Epidermal melanocyte (primary cell): ENCODE results near the gene CEP104.
A peak's percentile ranks its signal among the peaks of the same experiment; 100 is the strongest.

ENCODE experiments used
- DNase-seq: peaks from one replicate; pipeline ENCODE4 v3.0.0; 2011; ENCODE audit warnings: low spot score; ENCODE audit not compliant: insufficient read length

CEP104 gene

DNA sequence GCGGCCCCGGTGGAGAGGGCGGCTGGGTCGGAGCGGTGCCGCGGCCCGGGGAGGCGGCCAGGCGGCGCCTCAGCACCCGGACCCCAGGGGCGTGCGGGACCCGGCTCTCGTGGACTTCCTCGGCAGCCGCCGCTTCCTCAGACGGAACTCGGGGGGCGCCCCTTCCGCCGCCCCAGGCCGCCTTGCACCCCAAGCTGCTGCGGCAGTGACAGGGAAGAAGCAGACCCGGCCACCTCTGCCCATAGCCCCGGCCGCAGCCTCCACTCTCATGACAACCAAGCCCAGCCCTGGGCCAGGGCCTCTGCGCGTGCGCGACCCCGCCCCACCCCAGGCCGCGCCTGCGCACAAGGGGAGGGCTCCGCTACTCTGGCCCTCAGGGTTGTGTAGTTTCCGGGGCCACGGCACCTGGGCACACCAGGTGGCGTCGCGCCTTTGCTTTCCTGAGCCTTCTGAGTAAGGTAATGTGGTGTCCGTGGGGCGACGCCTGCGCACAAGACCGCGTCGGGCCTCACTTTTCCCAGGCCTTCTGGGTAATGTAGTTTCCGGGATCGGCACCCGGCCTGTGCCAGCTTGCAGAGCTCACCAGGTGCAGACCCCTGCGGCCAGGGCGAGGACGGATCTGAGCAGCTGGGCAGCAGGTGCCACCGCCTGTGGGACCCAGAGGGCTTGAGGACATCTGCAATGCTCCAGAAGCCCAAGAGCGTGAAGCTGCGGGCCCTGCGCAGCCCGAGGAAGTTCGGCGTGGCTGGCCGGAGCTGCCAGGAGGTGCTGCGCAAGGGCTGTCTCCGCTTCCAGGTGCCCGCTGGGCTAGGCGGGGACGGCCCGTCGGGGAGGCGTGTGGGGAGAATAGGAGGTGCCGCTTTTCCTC, at the start of gene CEP104, which contains the start of gene DFFB:
TSS of gene CEP104 (minus strand) at position 289 of the 868 bp plus-strand sequence. CDS start 4,804 bp downstream, outside the sequence.
TSS of gene DFFB (plus strand) at position 554 of the 868 bp plus-strand sequence. CDS start at position 682, 128 bp downstream.
- DNase-seq = peak; percentile 96

DNA sequence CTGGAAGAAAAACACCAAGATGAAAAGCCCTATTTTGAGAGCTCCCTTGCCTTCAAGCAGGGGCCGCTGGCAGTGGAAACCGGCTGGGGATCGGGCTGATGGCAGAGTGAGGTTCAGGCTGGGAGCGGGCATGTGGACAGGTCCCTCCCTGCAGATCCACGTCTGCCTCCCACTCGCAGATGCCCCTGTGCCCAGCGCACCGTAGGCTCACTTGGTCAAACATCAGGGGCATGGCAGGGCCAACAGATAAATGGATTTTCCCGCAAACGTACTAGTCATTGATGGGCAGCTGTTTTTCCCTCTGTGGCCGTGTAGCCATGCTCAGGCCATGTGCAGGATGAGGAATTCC, 49.6 kb upstream of the CEP104 start:
- no peak for DNase-seq

DNA sequence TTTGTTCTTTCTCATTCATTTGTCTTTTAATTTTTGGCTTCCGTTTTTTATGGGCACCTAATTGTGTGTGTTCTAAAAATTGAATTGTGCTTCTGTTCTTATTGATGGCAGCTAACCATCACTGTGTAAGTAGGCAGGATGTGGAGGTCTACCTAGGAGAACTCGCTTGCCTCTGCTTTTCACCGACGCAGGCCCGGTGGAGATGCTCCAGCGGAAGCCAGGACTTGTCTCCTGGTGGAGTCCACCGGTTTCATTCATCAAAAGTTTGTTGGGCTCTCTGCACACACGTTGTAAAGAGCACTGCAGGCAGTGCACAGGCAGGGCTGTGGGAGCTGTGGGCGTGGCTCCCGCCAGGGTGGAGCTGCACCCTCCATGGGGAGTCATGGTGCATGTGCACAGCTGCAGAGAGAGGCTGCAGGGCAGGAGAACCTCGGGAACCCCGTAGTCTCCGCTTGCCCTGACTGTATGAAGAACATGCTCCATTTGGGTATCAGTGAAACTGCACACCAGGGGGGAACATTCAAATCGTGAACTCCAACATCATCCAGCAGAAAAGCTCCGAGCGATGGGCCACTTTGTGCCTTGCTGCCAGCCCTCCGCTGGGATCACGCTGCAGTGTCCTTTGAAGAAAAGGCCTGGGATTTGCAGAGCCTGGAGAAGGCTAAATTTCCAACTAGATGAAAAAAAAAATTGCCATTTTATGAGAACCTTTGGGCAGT, 49.1 kb upstream of the CEP104 start:
- no peak for DNase-seq

- no peak for DNase-seq
These were observed 48.4 kb upstream of the CEP104 start for GRCh38 chr1:3905266-3905952.

DNA sequence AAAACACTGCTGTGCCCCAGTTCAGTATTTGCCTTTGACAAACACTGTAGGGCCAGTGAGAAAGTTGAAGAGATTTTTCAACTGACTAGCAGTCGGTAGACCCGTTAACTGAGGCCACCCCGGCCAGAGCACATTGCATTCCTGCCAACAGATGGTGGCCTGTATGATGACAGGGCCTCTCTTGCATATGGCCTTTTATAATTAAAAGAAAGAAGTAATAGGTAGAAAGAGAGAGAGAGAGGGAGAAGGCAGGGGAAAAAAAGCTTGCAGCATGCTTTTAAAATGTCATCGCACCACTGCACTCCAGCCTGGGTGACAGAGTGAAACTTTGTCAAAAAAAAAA, 47.8 kb upstream of the CEP104 start:
- no peak for DNase-seq

DNA sequence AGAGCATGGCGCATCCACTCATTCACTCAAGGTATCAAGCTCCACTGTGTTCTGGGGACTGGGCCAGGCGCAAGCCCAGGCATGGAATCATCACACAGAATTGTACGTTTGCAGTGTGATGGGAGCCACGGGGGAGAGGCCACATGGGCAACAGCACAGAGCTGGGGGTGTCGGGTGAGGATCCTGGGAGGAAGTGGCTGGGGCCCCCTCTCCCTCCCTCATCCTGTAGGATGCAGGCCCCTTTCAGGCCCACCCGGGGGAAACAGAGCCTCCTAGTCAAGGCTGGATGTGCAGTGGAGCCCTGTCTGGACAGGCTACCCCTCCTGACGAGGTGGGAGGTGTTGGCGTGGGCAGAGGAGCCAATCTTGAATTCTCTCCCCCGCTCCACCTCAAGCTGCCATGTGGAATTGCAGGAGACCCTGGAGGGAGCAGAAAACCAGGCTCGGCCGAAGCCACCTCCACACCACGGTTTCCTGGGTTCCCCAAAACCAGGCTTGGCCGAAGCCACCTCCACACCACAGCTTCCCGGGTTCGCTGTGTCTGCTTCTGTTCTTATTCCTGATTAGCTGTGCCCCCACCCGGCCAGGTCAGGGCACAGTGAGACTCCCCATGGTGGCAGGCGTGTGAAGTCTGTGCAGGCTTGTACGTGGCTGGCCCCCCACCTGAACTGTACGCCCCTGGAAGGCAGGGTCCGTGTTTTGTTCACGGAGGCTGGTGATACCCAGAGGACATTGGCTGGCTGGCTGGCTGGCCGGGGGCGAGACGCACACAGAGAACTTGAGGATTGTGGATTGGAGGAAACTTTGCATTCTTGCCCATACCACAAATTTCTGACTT, 47.2 kb upstream of the CEP104 start:
- DNase-seq = no peak

- no peak for DNase-seq
These were observed 46.4 kb upstream of the CEP104 start for GRCh38 chr1:3903141-3904005.

- DNase-seq = no peak
These were observed 45.6 kb upstream of the CEP104 start for GRCh38 chr1:3902571-3903091.

GRCh38 chr1:3902111-3902511, 45.1 kb upstream of the CEP104 start:
- no peak for DNase-seq

- DNase-seq = peak; percentile 87
These were observed 44.0 kb upstream of the CEP104 start for GRCh38 chr1:3900969-3901529.

DNA sequence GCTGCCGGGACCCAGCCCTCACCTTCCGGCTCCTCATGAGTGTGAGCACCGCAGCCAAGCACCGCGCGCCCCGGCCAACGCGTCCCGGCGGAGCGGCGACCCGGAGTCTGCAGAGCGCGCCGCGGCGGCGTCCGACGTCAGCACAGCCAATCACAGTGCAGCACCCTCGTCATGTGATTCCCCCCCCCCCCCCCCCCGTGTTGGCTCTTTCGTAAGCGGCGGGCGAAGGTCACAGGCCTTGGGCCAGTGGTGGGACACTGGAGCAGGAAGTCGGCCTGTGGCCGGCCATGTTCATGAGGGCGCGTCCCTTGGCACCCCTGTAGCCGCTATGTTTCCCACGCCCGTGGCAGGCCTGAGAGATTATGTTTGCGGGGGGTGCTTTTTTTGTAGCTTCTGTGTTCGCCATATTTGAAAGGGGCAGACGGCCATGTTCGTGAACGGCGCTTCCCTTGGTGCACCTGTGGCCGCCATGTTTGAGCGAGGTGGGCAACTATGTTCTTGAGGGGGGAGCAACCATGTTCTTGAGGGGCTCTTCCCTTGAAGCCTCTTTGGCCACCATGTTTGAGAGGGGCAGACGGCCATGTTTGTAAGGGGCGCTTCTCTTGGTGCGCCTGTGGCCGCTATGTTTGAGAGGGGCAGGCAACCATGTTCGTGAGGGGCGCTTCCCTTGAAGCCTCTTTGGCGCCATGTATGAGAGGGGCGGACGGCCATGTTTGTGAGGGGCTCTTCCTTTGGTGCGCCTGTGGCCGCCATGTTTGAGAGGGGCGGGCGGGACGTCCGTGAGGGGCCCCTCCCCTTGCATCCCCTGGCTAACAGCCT, 43.3 kb upstream of the CEP104 start, which contains the start of gene C1orf174:
TSS of gene C1orf174 (minus strand) at position 123 of the 819 bp plus-strand sequence. CDS start at position 37, 86 bp downstream.
- DNase-seq = peak; percentile 89

- no peak for DNase-seq
These were observed 42.7 kb upstream of the CEP104 start for GRCh38 chr1:3899754-3900149.

- no peak for DNase-seq
These were observed 42.2 kb upstream of the CEP104 start for GRCh38 chr1:3898994-3899753.

DNA sequence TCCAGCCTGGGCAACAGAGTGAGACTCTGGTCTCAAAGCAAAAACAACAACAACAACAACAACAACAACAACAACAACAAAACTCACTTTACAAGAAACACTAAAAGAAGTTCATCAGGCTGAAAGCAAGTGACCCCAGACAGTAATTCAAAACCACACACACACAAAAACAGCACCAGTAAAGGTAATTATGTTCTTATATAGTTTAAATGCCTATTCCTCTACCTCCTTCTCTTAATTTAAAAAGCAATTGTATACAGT, 41.4 kb upstream of the CEP104 start:
- DNase-seq = no peak

- no peak for DNase-seq
These were observed 39.5 kb upstream of the CEP104 start for GRCh38 chr1:3896396-3897000.

DNA sequence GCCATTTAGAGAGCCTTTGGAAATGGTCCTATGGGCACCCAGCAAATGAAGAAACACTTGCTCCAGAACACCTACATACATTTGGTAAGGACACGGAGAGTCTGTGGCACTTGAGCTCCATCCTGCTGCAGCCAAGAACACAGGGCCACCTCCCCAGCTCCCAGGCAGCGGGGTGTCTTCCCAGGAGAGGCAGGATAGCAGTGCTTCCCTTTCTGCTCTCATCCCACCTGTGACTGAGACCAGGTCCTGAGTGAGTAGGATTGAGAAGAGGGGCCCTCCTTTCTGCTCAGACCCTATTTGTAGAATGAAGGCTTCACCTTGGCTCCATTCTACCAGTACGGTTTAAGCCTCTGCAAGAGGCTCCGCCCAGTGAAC, 38.9 kb upstream of the CEP104 start:
- DNase-seq = no peak

DNA sequence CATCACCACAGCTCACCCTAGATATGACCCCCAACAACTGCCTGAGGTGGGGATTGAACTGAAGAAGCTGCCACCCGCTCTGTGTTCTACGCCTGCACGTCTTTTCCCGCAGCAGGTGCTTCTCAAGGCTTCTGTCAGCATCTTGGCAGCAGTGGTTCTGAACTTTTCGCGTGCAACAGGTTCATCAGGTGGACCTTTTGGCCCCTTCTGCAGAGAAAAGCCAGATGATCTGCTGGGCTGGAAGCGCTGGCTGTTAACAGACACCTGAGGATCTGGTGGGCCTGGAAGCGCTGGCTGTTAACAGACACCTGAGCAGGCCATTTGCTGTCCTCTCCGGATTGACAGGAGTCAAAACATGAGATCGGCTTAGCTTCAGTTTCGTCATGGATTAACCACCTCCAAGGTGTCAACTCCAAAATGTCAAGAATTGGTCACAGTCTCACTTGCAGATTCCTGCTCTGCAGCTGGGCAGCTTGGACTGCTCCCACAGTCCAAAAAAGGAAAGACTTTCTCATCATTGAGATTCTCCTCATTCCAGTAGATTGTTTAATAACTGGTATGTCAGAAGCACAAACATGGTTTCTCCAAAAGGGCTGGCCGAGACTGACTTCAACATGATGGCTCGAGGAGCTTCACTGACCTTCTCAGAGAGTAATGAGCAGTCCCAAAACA, 38.4 kb upstream of the CEP104 start:
- no peak for DNase-seq
